Transverse colon (tissue), 4 donors: Measurements from ENCODE around the gene KIFC3. TPM values are rescaled to one million over a fixed set of nuclear protein-coding genes. Genes with fewer than 3 reads are reported as not detected.

Experiments
- DNase-seq: peaks from one replicate; pipeline ENCODE4 v3.0.0-alpha.2; 2019
- H3K27ac ChIP-seq, 4 donors: fragments of 200-600 bp; sonication (generic); 2 replicates each; pipeline ENCODE4 v1.5.1; 2016 to 2018; ENCODE audit warnings: inconsistent platforms in 4 of 4
- H3K27me3 ChIP-seq: fragments of 200-600 bp; sonication (generic); 2 replicates; pipeline ENCODE4 v1.5.1; 2017; ENCODE audit warnings: inconsistent platforms
- H3K36me3 ChIP-seq, 4 donors: fragments of 200-600 bp; sonication (generic); 2 replicates each; pipeline ENCODE4 v1.5.1; 2017 to 2019; ENCODE audit warnings: inconsistent platforms in 4 of 4
- H3K4me1 ChIP-seq, 4 donors: fragments of 200-600 bp; sonication (generic); 2 replicates each; pipeline ENCODE4 v1.5.1; 2017 to 2020; ENCODE audit warnings: inconsistent platforms in 4 of 4
- H3K4me3 ChIP-seq, 4 donors: fragments of 200-600 bp; sonication (generic); 1 replicate in 1 of 4; 2 replicates in 3 of 4; pipeline versions ENCODE4 v1.5.1 to v1.6.1; 2017 to 2019; ENCODE audit warnings: inconsistent platforms in 4 of 4
- H3K9me3 ChIP-seq, 2 donors: fragments of 200-600 bp; sonication (generic); 2 replicates each; pipeline ENCODE4 v1.5.1; 2017 to 2019; ENCODE audit warnings: inconsistent platforms in 2 of 2
- EP300 ChIP-seq: sonication (generic); formaldehyde crosslinking; IDR thresholded peaks from one replicate; pipeline ENCODE4 v1.6.1; 2017; ENCODE audit warnings: antibody characterized with exemption, low read depth
- POLR2A ChIP-seq: fragments of 450-650 bp; IDR thresholded peaks from one replicate; pipeline ENCODE4 v1.6.1; 2016; ENCODE audit warnings: antibody characterized with exemption, mild to moderate bottlenecking, moderate library complexity
- POLR2AphosphoS5 ChIP-seq, 3 donors: sonication (generic); formaldehyde crosslinking; IDR thresholded peaks; one replicate each; pipeline ENCODE4 v1.6.1; 2016; ENCODE audit warnings: antibody characterized with exemption in 3 of 3
- WGBS, 2 donors: methylation state at CpG; one replicate each; pipeline ENCODE4 v1.1.5; 2018; ENCODE audit warnings: low coverage in 1 of 2; 5-methylcytosine and 5-hydroxymethylcytosine counted together
- in situ Hi-C, 4 donors: fragments of 200-750 bp; cut with MboI; loops; one replicate each; pipeline versions ENCODE4 v1.15.0 to v1.15.1; 2017; ENCODE audit warnings: low sequenced_read_pairs in 3 of 4, low pct_ligation_motif_present in 1 of 4, low pct_unique_long_range_greater_than_20kb in 1 of 4
- intact Hi-C: fragments of 100-400 bp; cut with DNase I; formaldehyde crosslinking; loops from one replicate; pipeline ENCODE4 v1.15.1; 2023; ENCODE audit warnings: low total_unique reads
- total RNA-seq, 4 donors: library from RNA; depleted of rRNA; stranded (reverse); fragments of >200 nt; gene quantifications; one replicate each; pipeline ENCODE4 v1.1.0, GENCODE V29; 2016
- TF ChIP-seq, protein P1 (sequence below), 5 experiments: fragments of 200-600 bp in 3 of 5; fragments of 450-650 bp in 2 of 5; sonication (generic) in 3 of 5; IDR thresholded peaks; 1 replicate in 2 of 5; 2 replicates in 3 of 5; pipeline ENCODE4 v1.5.1; 2016 to 2017; ENCODE audit warnings: antibody characterized with exemption in 5 of 5, inconsistent platforms in 3 of 5, mild to moderate bottlenecking in 2 of 5, moderate library complexity in 1 of 5

Gene KIFC3
- total RNA-seq, 4 donors from 2014 or later = 5.2 to 46.8 (median 13.5) TPM

GRCh38 chr16:57773019-57773418 lies 29.3 kb downstream of the KIFC3 start:
- Histone ChIP-seq H3K27me3 (no peaks in the 10 kb centered on the region), H3K36me3 (no peaks in the 10 kb centered on the region), H3K4me3 (no peak overlapping the region), H3K9me3 (no peaks in the 10 kb centered on the region), H3K4me1 (no peaks in the 10 kb centered on the region), H3K27ac (no peak overlapping the region)
- 73 to 75% methylated on average over 3 to 11 of the region's 11 CpGs for WGBS, 2 donors
- in situ Hi-C loops (loop anchor here in 3 of 4 donors (25.0 kb wide), 1 partner anchor 239 kb away; the partner anchor contains the start of genes USB1 (in 3 of the 3) and ZNF319 (in 3 of the 3)), intact Hi-C loops (no loop called here)
- DNase-seq = no peak
- TF ChIP-seq EP300 (no peak), POLR2AphosphoS5 (IDR thresholded peaks at IDR 0.05) (no peak), POLR2A (no peak)
- TF ChIP-seq, protein P1, sequence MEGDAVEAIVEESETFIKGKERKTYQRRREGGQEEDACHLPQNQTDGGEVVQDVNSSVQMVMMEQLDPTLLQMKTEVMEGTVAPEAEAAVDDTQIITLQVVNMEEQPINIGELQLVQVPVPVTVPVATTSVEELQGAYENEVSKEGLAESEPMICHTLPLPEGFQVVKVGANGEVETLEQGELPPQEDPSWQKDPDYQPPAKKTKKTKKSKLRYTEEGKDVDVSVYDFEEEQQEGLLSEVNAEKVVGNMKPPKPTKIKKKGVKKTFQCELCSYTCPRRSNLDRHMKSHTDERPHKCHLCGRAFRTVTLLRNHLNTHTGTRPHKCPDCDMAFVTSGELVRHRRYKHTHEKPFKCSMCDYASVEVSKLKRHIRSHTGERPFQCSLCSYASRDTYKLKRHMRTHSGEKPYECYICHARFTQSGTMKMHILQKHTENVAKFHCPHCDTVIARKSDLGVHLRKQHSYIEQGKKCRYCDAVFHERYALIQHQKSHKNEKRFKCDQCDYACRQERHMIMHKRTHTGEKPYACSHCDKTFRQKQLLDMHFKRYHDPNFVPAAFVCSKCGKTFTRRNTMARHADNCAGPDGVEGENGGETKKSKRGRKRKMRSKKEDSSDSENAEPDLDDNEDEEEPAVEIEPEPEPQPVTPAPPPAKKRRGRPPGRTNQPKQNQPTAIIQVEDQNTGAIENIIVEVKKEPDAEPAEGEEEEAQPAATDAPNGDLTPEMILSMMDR (IDR thresholded peaks at IDR 0.05) = no peak

- Histone ChIP-seq H3K36me3 (no peaks in the 10 kb centered on the region), H3K4me1 (no peaks in the 10 kb centered on the region), H3K9me3 (no peaks in the 10 kb centered on the region), H3K27me3 (no peaks in the 10 kb centered on the region), H3K27ac (no peak overlapping the region), H3K4me3 (no peak overlapping the region)
- intact Hi-C loops (no loop called here), in situ Hi-C loops (loop anchor here in 3 of 4 donors (25.0 kb wide), 1 partner anchor 241 kb away; the partner anchor contains the start of genes USB1 (in 3 of the 3) and ZNF319 (in 3 of the 3))
- no peak for TF ChIP-seq POLR2A
- no peak for TF ChIP-seq POLR2AphosphoS5 (IDR thresholded peaks at IDR 0.05)
- TF ChIP-seq EP300 = no peak
- TF ChIP-seq, protein P1 (IDR thresholded peaks at IDR 0.05) = no peak
- DNase-seq = no peak
- 93% methylated on average over 8 to 26 of the region's 26 CpGs for WGBS, 2 donors
Measured at GRCh38 chr16:57771141-57771785, 31.0 kb downstream of the KIFC3 start.

- Histone ChIP-seq H3K9me3 (no peaks in the 10 kb centered on the region), H3K36me3 (no peaks in the 10 kb centered on the region), H3K27ac (no peak overlapping the region), H3K4me1 (no peaks in the 10 kb centered on the region), H3K4me3 (no peak overlapping the region), H3K27me3 (no peaks in the 10 kb centered on the region)
- intact Hi-C loops (no loop called here), in situ Hi-C loops (loop anchor here in 3 of 4 donors (25.0 kb wide), 1 partner anchor 242 kb away; the partner anchor contains the start of genes USB1 (in 3 of the 3) and ZNF319 (in 3 of the 3))
- no peak for DNase-seq
- WGBS, 2 donors = 93% methylated on average over 15 of the region's 15 CpGs; no CpG with 5 or more reads in 1 of the 2 donors
- TF ChIP-seq EP300 = no peak
Measured at GRCh38 chr16:57770361-57770760, 31.9 kb downstream of the KIFC3 start.

GRCh38 chr16:57769541-57770145 lies 32.6 kb downstream of the KIFC3 start:
- Histone ChIP-seq H3K36me3 (no peaks in the 10 kb centered on the region), H3K4me1 (no peaks in the 10 kb centered on the region), H3K27ac (no peak overlapping the region), H3K4me3 (no peak overlapping the region), H3K27me3 (no peaks in the 10 kb centered on the region), H3K9me3 (no peaks in the 10 kb centered on the region)
- in situ Hi-C loops = loop anchor here in 3 of 4 donors (25.0 kb wide), 1 partner anchor 243 kb away; the partner anchor contains the start of genes USB1 (in 3 of the 3) and ZNF319 (in 3 of the 3)
- 89% methylated on average over 11 of the region's 22 CpGs; no CpG with 5 or more reads in 1 of the 2 donors for WGBS, 2 donors
- no peak for DNase-seq
- TF ChIP-seq, protein P1 (IDR thresholded peaks at IDR 0.05) = no peak
- TF ChIP-seq POLR2A (no peak), POLR2AphosphoS5 (IDR thresholded peaks at IDR 0.05) (no peak), EP300 (no peak)
- intact Hi-C loops = no loop called here
